ENCODE measurements around the gene TCN1.

Gene TCN1

GRCh38 chr11:59842316-59842715, 24.0 kb downstream of the TCN1 start:
- no peak overlapping the region for H2AFZ ChIP-seq
- H3K4me1 ChIP-seq: no peaks in the 10 kb centered on the region
- no peaks in the 10 kb centered on the region for H3K27me3 ChIP-seq (ENCODE audit: control insufficient read depth, insufficient read depth, low read length)
- no peaks in the 10 kb centered on the region for H3K9me3 ChIP-seq (ENCODE audit: control insufficient read depth, low read length)
- no peak overlapping the region for H3K9ac ChIP-seq
- H3K4me3 ChIP-seq (ENCODE audit: low read depth, low read length): no peak overlapping the region
- TF ChIP-seq, protein P1, sequence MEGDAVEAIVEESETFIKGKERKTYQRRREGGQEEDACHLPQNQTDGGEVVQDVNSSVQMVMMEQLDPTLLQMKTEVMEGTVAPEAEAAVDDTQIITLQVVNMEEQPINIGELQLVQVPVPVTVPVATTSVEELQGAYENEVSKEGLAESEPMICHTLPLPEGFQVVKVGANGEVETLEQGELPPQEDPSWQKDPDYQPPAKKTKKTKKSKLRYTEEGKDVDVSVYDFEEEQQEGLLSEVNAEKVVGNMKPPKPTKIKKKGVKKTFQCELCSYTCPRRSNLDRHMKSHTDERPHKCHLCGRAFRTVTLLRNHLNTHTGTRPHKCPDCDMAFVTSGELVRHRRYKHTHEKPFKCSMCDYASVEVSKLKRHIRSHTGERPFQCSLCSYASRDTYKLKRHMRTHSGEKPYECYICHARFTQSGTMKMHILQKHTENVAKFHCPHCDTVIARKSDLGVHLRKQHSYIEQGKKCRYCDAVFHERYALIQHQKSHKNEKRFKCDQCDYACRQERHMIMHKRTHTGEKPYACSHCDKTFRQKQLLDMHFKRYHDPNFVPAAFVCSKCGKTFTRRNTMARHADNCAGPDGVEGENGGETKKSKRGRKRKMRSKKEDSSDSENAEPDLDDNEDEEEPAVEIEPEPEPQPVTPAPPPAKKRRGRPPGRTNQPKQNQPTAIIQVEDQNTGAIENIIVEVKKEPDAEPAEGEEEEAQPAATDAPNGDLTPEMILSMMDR (IDR thresholded peaks at IDR 0.05): no peak
- H3K27ac ChIP-seq: no peak overlapping the region
- H3K79me2 ChIP-seq: no peaks in the 10 kb centered on the region
- H3K36me3 ChIP-seq (ENCODE audit: control insufficient read depth, insufficient read depth, low read length): no peaks in the 10 kb centered on the region
- no peak overlapping the region for H3K4me2 ChIP-seq (ENCODE audit: low read length)

DNA sequence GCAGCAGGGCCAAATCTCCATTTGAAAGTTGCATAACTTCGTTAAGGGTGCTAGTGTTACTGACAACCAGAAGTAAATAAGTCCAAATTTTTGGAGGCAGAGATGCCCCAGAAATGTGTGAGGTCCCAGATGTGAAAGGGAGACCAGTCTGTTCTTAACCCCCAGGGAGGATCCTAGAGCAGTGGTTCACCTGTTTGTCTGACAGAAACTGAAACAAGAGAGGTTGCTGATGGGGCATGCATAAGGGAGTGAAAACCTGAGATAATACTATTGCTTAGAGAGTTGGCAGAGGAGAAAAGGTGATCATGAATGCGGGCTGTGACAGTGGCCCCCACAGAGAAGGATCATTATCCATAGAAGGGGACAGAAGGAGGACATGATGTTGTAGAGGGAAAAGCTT, 24.8 kb downstream of the TCN1 start:
- Histone ChIP-seq H3K4me1 (no peaks in the 10 kb centered on the region), H3K9ac (no peak overlapping the region), H3K4me3 (ENCODE audit: low read depth, low read length) (no peak overlapping the region), H3K4me2 (ENCODE audit: low read length) (no peak overlapping the region), H2AFZ (no peak overlapping the region), H3K27ac (no peak overlapping the region), H3K36me3 (ENCODE audit: control insufficient read depth, insufficient read depth, low read length) (no peaks in the 10 kb centered on the region), H3K27me3 (ENCODE audit: control insufficient read depth, insufficient read depth, low read length) (no peaks in the 10 kb centered on the region), H3K9me3 (ENCODE audit: control insufficient read depth, low read length) (no peaks in the 10 kb centered on the region), H3K79me2 (no peaks in the 10 kb centered on the region)
- TF ChIP-seq, protein P1 (IDR thresholded peaks at IDR 0.05): no peak

DNA sequence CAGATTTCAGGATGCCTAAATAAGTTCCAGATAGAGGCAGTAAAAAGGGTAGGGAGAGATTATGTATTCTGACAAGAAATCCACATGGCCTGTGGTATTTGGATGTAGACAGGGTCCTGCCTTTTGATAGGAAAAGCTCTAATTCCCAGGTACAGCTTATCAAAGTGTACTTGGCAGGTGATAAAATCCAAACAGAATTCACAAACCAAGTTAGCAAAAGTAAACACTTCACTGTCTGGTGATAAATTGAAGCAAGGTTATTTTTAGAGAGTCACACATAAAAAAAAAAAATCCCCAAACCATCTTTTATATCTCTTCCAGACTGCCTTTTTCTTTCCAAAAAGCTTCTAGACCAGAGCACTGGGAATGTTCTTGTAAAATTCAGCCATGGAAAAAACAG, 26.7 kb downstream of the TCN1 start:
- H3K27ac ChIP-seq: no peak overlapping the region
- no peak overlapping the region for H3K4me2 ChIP-seq (ENCODE audit: low read length)
- no peaks in the 10 kb centered on the region for H3K27me3 ChIP-seq (ENCODE audit: control insufficient read depth, insufficient read depth, low read length)
- H2AFZ ChIP-seq: no peak overlapping the region
- no peak overlapping the region for H3K9ac ChIP-seq
- H3K79me2 ChIP-seq: no peaks in the 10 kb centered on the region
- TF ChIP-seq, protein P1 (IDR thresholded peaks at IDR 0.05): no peak
- H3K36me3 ChIP-seq (ENCODE audit: control insufficient read depth, insufficient read depth, low read length): no peaks in the 10 kb centered on the region
- H3K9me3 ChIP-seq (ENCODE audit: control insufficient read depth, low read length): no peaks in the 10 kb centered on the region
- H3K4me3 ChIP-seq (ENCODE audit: low read depth, low read length): no peak overlapping the region
- no peaks in the 10 kb centered on the region for H3K4me1 ChIP-seq

DNA sequence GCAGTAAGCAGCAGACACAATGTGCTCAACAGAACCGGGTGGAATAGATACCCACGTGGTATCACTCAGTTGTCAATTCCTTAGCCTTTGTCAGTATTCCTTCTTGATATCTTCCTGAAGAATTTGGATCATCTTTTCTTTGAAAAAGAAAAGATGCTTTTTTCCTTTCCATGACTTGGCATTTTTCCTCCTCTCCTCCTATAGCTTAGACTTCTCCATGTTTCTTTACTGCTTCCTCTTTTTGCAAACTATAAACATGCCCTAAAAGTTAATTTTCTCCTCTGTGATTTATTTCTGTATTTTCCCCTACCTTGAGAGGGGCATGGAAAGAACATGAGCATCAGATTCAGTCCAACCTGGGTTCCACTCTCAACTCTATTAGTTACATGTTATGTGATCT, 32.7 kb downstream of the TCN1 start:
- no peak overlapping the region for H2AFZ ChIP-seq
- H3K4me2 ChIP-seq (ENCODE audit: low read length): no peak overlapping the region
- no peak overlapping the region for H3K4me3 ChIP-seq (ENCODE audit: low read depth, low read length)
- H3K4me1 ChIP-seq: no peaks in the 10 kb centered on the region
- no peaks in the 10 kb centered on the region for H3K36me3 ChIP-seq (ENCODE audit: control insufficient read depth, insufficient read depth, low read length)
- no peaks in the 10 kb centered on the region for H3K27me3 ChIP-seq (ENCODE audit: control insufficient read depth, insufficient read depth, low read length)
- no peaks in the 10 kb centered on the region for H3K9me3 ChIP-seq (ENCODE audit: control insufficient read depth, low read length)
- TF ChIP-seq, protein P1 (IDR thresholded peaks at IDR 0.05): no peak
- no peak overlapping the region for H3K9ac ChIP-seq
- no peaks in the 10 kb centered on the region for H3K79me2 ChIP-seq
- H3K27ac ChIP-seq: no peak overlapping the region

GRCh38 chr11:59829358-59829757, 36.9 kb downstream of the TCN1 start:
- H3K27me3 ChIP-seq (ENCODE audit: control insufficient read depth, insufficient read depth, low read length): no peaks in the 10 kb centered on the region
- H3K79me2 ChIP-seq: no peaks in the 10 kb centered on the region
- H3K4me2 ChIP-seq (ENCODE audit: low read length): no peak overlapping the region
- H3K4me1 ChIP-seq: no peaks in the 10 kb centered on the region
- no peak overlapping the region for H3K9ac ChIP-seq
- H3K4me3 ChIP-seq (ENCODE audit: low read depth, low read length): no peak overlapping the region
- no peaks in the 10 kb centered on the region for H3K36me3 ChIP-seq (ENCODE audit: control insufficient read depth, insufficient read depth, low read length)
- TF ChIP-seq, protein P1 (IDR thresholded peaks at IDR 0.05): no peak
- H2AFZ ChIP-seq: no peak overlapping the region
- no peak overlapping the region for H3K27ac ChIP-seq
- H3K9me3 ChIP-seq (ENCODE audit: control insufficient read depth, low read length): no peaks in the 10 kb centered on the region

Measured in parathyroid adenoma (tissue), 2 donors.